Inflammatory macrophage treated with lipopolysaccharide for 1 hour (primary cell): Measurements from ENCODE around the gene CCNDBP1.
"Not testable (repeated sequence)": the region's sequence is repeated elsewhere in the genome, so short reads cannot be mapped to it uniquely, and the experiment has no call there.

Experiments
- DNase-seq, 2 donors: peaks; one replicate each; pipeline ENCODE4 v3.0.0-alpha.2; 2020 to 2022

The CCNDBP1 gene

GRCh38 chr15:43218908-43219706 lies 33.9 kb downstream of the CCNDBP1 start:
- DNase-seq = peak; percentile 7 to 16

GRCh38 chr15:43219929-43220928 lies 35.0 kb downstream of the CCNDBP1 start:
- DNase-seq = no peak

GRCh38 chr15:43220991-43221403 lies 35.8 kb downstream of the CCNDBP1 start, which contains the start of gene EPB42:
EPB42 (minus strand) TSS chr15:43221018; CDS start chr15:43220825, 193 bp downstream.
- DNase-seq = no peak

GRCh38 chr15:43221422-43221821 lies 36.2 kb downstream of the CCNDBP1 start:
- no peak for DNase-seq

- peak; percentile 46 to 83 for DNase-seq
Observed at GRCh38 chr15:43225201-43225949, 40.2 kb downstream of the CCNDBP1 start.

GRCh38 chr15:43225950-43226255 lies 40.7 kb downstream of the CCNDBP1 start:
- not testable (repeated sequence) for DNase-seq

- DNase-seq = no peak
Observed at GRCh38 chr15:43226436-43227305, 41.5 kb downstream of the CCNDBP1 start.

- no peak for DNase-seq
Observed at GRCh38 chr15:43229977-43230376, 44.8 kb downstream of the CCNDBP1 start.

- DNase-seq = no peak
Observed at GRCh38 chr15:43230640-43231115, 45.5 kb downstream of the CCNDBP1 start.

GRCh38 chr15:43232289-43232874 lies 47.2 kb downstream of the CCNDBP1 start:
- no peak for DNase-seq

GRCh38 chr15:43235536-43235935 lies 50.3 kb downstream of the CCNDBP1 start:
- DNase-seq = no peak

GRCh38 chr15:43237842-43238470 lies 52.8 kb downstream of the CCNDBP1 start:
- DNase-seq = no peak

- DNase-seq = peak in 1 of 2 donors; percentile 11
Observed at GRCh38 chr15:43238671-43239131, 53.5 kb downstream of the CCNDBP1 start.

- DNase-seq = peak; percentile 16 to 25
Observed at GRCh38 chr15:43239732-43240491, 54.7 kb downstream of the CCNDBP1 start.

GRCh38 chr15:43241100-43241499 lies 55.9 kb downstream of the CCNDBP1 start:
- DNase-seq = no peak

- DNase-seq = no peak
Observed at GRCh38 chr15:43242616-43243015, 57.4 kb downstream of the CCNDBP1 start.

GRCh38 chr15:43243020-43243645 lies 57.9 kb downstream of the CCNDBP1 start:
- DNase-seq = no peak

- no peak for DNase-seq
Observed at GRCh38 chr15:43244092-43244491, 58.9 kb downstream of the CCNDBP1 start.

- DNase-seq = peak; percentile 32 to 37
Observed at GRCh38 chr15:43246261-43246774, 61.1 kb downstream of the CCNDBP1 start.
